ENCODE data around the gene EPHB2. TPM values are rescaled to one million over a fixed set of nuclear protein-coding genes. Genes with fewer than 3 reads are reported as not detected.

EPHB2 gene
- total RNA-seq, 4 donors from 2014 or later = 0.32 to 4.0 (median 1.7) TPM

DNA sequence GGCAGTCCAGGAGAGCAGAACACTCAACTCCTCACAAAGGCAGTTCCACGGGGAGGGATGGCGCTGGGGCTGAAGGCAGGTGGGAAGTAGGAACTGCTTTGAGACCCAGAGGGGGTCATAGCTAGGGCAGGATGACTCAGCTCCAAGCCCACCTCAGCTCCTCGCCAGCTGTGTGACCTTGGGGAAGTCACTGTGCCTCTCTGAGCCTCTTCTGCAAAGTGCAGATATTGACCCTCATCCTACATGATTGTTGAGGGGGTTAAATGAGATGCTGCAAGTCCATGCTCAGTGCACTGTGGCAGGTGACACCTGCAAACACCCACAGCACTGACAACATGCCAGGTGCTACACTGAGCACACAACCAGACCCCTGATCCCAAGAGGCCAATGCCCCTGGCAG, 168.8 kb downstream of the EPHB2 start:
- Histone ChIP-seq H3K4me1 (peaks cover 25% of the 10 kb centered on the region), H3K9me3 (no peaks in the 10 kb centered on the region), H3K27me3 (peaks cover 5% of the 10 kb centered on the region), H3K36me3 (no peaks in the 10 kb centered on the region), H3K4me3 (no peak overlapping the region), H3K27ac (no peak overlapping the region)
- 0% methylated on average over 1 of the region's 3 CpGs for WGBS
- DNase-seq (ENCODE audit: low spot score in 2 of 2) = no peak
- TF ChIP-seq POLR2AphosphoS5 (IDR thresholded peaks at IDR 0.05) = no peak
- TF ChIP-seq POLR2A (IDR thresholded peaks at IDR 0.05) = no peak
- TF ChIP-seq, protein P1, sequence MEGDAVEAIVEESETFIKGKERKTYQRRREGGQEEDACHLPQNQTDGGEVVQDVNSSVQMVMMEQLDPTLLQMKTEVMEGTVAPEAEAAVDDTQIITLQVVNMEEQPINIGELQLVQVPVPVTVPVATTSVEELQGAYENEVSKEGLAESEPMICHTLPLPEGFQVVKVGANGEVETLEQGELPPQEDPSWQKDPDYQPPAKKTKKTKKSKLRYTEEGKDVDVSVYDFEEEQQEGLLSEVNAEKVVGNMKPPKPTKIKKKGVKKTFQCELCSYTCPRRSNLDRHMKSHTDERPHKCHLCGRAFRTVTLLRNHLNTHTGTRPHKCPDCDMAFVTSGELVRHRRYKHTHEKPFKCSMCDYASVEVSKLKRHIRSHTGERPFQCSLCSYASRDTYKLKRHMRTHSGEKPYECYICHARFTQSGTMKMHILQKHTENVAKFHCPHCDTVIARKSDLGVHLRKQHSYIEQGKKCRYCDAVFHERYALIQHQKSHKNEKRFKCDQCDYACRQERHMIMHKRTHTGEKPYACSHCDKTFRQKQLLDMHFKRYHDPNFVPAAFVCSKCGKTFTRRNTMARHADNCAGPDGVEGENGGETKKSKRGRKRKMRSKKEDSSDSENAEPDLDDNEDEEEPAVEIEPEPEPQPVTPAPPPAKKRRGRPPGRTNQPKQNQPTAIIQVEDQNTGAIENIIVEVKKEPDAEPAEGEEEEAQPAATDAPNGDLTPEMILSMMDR (IDR thresholded peaks at IDR 0.05) = no peak
- no peak for TF ChIP-seq EP300 (IDR thresholded peaks at IDR 0.05)

DNA sequence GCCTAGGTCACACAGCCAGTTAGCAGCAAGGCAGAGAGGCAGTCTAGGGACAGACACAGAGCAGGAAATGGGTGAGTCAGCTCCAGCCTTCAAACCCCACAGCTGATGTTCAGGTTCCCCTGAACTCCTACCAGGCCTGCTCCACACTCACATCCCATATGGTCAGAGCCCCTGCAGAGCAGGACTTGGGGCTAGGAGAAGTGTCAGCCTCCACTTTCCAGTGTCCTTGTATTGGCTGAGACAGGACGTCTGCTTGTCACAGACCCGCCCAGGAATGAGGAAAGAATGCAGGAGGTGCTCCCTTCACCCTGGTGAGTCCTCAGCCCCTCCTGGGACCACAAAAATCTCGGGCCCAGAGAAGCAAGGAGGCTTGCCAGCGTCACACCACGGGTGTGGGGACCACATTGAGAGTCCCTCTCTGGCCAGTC, 169.5 kb downstream of the EPHB2 start:
- Histone ChIP-seq H3K4me3 (no peak overlapping the region), H3K27me3 (peaks cover 5% of the 10 kb centered on the region), H3K9me3 (no peaks in the 10 kb centered on the region), H3K4me1 (peaks cover 25% of the 10 kb centered on the region), H3K27ac (no peak overlapping the region), H3K36me3 (no peaks in the 10 kb centered on the region)
- no CpG with 5 or more reads among the region's 5 CpGs for WGBS
- TF ChIP-seq, protein P1 (IDR thresholded peaks at IDR 0.05) = no peak
- no peak for TF ChIP-seq EP300 (IDR thresholded peaks at IDR 0.05)
- TF ChIP-seq POLR2AphosphoS5 (IDR thresholded peaks at IDR 0.05) = no peak
- no peak for TF ChIP-seq POLR2A (IDR thresholded peaks at IDR 0.05)
- DNase-seq (ENCODE audit: low spot score in 2 of 2) = no peak

DNA sequence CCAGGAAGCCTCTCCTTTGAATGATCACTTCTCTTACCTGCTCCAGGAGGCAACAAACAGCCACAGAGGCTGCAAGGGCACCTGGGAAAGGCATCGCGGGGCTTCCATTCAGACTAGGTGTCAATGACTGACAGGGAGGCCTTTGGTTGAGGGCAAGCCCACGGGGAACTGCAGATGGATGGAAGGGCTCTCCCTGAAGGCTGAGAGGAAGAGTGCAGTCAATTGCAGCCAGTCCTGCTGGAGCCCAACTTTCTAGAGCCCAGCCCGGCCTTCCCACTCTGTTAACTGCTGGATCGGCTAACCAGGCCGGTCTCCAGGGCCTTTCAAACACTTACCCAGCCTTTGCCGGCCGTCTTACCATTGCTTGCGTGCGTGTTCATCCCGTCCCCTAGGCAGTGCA, 172.8 kb downstream of the EPHB2 start:
- Histone ChIP-seq H3K36me3 (no peaks in the 10 kb centered on the region), H3K27me3 (peaks cover 5% of the 10 kb centered on the region), H3K27ac (no peak overlapping the region), H3K4me3 (no peak overlapping the region), H3K4me1 (peaks cover 8% of the 10 kb centered on the region), H3K9me3 (no peaks in the 10 kb centered on the region)
- no peak for TF ChIP-seq EP300 (IDR thresholded peaks at IDR 0.05)
- TF ChIP-seq POLR2AphosphoS5 (IDR thresholded peaks at IDR 0.05) = no peak
- TF ChIP-seq, protein P1 (IDR thresholded peaks at IDR 0.05) = no peak
- TF ChIP-seq POLR2A (IDR thresholded peaks at IDR 0.05) = no peak
- WGBS = 96% methylated on average over 7 of the region's 11 CpGs
- DNase-seq (ENCODE audit: low spot score in 2 of 2) = no peak

DNA sequence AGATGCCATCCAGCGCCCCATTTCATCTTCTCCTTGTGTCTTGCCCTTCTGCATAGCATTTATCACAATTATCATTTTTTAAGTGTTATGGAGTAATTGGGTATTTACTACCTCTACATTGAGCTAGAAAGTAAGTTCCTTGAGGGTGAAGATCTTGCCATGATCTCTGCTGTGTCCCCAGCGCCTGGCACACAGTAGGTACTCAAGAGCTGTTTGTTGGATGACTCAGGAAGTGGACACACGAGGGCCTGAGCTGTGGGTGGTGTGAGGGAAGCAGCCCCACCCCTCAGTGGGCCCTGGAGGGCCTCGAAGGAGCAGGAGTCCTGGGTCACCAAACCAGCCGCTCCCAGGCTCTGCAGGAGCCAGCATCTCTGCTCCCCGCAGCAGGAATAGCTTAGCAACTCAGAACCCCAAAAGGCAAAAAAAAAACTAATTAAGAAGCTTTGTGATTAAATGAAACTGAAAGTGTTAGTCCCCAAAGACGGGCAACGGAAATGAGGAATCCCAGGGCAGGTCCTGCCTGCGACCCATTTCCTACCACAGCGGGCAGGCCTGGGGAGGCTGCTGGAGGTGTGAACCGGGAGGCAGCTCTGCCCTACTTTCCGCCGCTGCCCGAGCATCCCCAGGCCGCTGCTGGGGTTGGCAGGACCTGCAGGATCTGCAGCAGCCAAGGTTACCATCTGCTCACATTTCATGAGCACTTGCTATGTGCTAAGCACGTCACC, 174.3 kb downstream of the EPHB2 start:
- Histone ChIP-seq H3K4me3 (no peak overlapping the region), H3K27me3 (no peaks in the 10 kb centered on the region), H3K9me3 (no peaks in the 10 kb centered on the region), H3K36me3 (no peaks in the 10 kb centered on the region), H3K4me1 (no peaks in the 10 kb centered on the region), H3K27ac (no peak overlapping the region)
- TF ChIP-seq POLR2A (IDR thresholded peaks at IDR 0.05) (no peak), POLR2AphosphoS5 (IDR thresholded peaks at IDR 0.05) (no peak), EP300 (IDR thresholded peaks at IDR 0.05) (no peak)
- TF ChIP-seq, protein P1 (IDR thresholded peaks at IDR 0.05) = no peak
- WGBS = 69% methylated on average over 16 of the region's 16 CpGs
- no peak for DNase-seq (ENCODE audit: low spot score in 2 of 2)

DNA sequence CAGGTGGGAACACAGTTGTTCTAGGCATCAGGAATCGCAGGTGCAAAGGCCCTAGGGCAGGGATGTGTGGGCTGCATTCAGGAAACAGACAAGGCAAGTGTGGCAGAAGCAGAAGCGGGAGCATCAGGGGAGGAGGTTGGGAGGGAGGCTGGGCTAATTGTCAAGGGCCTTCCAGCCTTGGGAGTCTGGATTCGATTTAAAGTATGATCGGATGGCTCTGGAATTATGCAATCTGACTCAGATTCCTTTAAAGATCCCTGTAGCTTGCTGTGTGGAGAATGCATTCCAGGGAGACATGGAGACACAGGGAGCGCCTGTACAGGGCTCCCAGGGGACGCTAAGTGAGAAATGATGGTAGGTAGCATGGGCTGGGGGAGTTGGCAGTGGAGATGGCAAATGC, 175.6 kb downstream of the EPHB2 start:
- no peak for DNase-seq (ENCODE audit: low spot score in 2 of 2)
- WGBS = 62% methylated on average over 6 of the region's 6 CpGs

More for the DNA sequence above, 175.6 kb downstream of the EPHB2 start:
- Histone ChIP-seq H3K4me1 (no peaks in the 10 kb centered on the region), H3K9me3 (no peaks in the 10 kb centered on the region), H3K27ac (no peak overlapping the region), H3K27me3 (no peaks in the 10 kb centered on the region), H3K4me3 (no peak overlapping the region), H3K36me3 (no peaks in the 10 kb centered on the region)
- TF ChIP-seq POLR2A (IDR thresholded peaks at IDR 0.05) (no peak), EP300 (IDR thresholded peaks at IDR 0.05) (no peak), POLR2AphosphoS5 (IDR thresholded peaks at IDR 0.05) (no peak)
- TF ChIP-seq, protein P1 (IDR thresholded peaks at IDR 0.05) = no peak

All from suprapubic skin (tissue), 4 donors.